ENCODE data around the gene TLR3. TPM values are rescaled to one million over a fixed set of nuclear protein-coding genes. Genes with fewer than 3 reads are reported as not detected.

The TLR3 gene
- total and polyA plus RNA-seq, 8 donors: 0.99 to 19.1 (median 7.6) TPM

DNA sequence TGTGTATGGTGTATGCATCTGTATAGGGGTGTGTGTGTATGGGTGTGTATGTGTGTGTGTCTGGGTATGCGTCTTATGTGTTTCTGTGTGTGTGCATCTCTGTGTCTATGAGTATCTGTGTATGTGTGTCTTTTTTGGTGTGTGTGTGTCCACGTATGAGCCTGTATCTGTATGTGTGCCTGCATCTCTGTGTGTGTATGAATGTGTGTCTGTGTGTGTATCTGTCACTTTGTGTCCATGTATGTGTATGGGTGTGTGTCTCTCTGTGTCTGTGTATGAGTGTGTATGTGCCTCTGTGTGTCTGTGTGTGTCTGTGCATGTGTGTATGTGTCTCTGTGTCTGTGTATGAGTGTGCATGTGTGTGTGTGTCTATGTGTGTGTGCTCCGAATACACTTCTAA, 59.9 kb downstream of the TLR3 start:
- Histone ChIP-seq H3K27ac (no peak overlapping the region), H3K4me1 (peaks cover 8 to 11% (median 9%) of the 10 kb centered on the region in 3 donors), H3K9me3 (no peaks in the 10 kb centered on the region), H3K4me3 (no peak overlapping the region), H3K27me3 (no peaks in the 10 kb centered on the region), H3K36me3 (no peaks in the 10 kb centered on the region)
- 92 to 97% methylated on average over 3 of the region's 3 CpGs for WGBS, 2 donors
- no peak for DNase-seq
- no peak for ATAC-seq
- TF ChIP-seq, protein P1, sequence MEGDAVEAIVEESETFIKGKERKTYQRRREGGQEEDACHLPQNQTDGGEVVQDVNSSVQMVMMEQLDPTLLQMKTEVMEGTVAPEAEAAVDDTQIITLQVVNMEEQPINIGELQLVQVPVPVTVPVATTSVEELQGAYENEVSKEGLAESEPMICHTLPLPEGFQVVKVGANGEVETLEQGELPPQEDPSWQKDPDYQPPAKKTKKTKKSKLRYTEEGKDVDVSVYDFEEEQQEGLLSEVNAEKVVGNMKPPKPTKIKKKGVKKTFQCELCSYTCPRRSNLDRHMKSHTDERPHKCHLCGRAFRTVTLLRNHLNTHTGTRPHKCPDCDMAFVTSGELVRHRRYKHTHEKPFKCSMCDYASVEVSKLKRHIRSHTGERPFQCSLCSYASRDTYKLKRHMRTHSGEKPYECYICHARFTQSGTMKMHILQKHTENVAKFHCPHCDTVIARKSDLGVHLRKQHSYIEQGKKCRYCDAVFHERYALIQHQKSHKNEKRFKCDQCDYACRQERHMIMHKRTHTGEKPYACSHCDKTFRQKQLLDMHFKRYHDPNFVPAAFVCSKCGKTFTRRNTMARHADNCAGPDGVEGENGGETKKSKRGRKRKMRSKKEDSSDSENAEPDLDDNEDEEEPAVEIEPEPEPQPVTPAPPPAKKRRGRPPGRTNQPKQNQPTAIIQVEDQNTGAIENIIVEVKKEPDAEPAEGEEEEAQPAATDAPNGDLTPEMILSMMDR (IDR thresholded peaks at IDR 0.05): no peak
- FAIRE-seq: no peak
- intact Hi-C loops (cut with DNase I): no loop called here

GRCh38 chr4:186131935-186132334, 63.0 kb downstream of the TLR3 start:
- intact Hi-C loops (cut with DNase I): no loop called here
- no peaks in the 10 kb centered on the region for H3K36me3 ChIP-seq
- H3K27ac ChIP-seq: no peak overlapping the region
- DNase-seq: no peak
- WGBS, 2 donors: 49 to 51% methylated on average over 2 of the region's 2 CpGs
- FAIRE-seq: no peak
- H3K4me3 ChIP-seq: no peak overlapping the region
- TF ChIP-seq, protein P1 (IDR thresholded peaks at IDR 0.05): no peak
- no peak for ATAC-seq
- H3K4me1 ChIP-seq: peaks cover 8 to 11% (median 9%) of the 10 kb centered on the region in 3 donors
- no peaks in the 10 kb centered on the region for H3K9me3 ChIP-seq
- no peaks in the 10 kb centered on the region for H3K27me3 ChIP-seq

DNA sequence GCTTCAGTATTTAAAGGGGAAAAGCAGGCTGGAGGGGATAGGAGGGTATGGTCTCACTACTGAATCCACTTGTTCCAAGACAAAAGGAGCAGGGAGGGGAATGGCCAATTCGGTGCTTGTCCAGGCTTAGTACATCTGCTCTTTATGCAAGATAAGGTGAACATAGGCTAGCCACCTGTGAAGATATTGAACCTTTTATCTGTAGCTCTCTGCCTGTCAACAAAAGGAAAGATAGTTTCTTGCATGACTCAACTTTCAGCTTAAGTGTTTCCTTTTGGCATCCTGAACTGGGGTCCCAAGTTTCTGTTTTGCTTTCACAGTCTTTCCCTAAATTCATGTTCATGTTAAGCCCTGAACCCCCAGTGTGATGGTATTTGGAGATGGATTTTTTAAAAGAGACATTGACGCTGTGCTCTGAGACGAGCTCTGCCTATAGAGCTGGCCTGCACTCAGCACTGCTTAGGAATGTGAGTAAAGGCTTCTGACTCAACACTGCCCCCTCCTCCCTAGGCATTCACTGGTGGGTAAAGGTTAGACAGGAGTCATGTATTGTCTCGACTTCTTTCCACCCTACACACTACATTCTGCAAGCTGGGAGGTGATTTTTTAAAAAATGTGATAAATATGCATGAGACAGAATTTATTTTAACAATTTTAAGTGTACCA, 63.8 kb downstream of the TLR3 start:
- no peak overlapping the region for H3K4me3 ChIP-seq
- H3K36me3 ChIP-seq: no peaks in the 10 kb centered on the region
- DNase-seq (no peak), FAIRE-seq (no peak), ATAC-seq (peak; percentile 38 to 77 (median 66))
- H3K27me3 ChIP-seq: no peaks in the 10 kb centered on the region
- intact Hi-C loops (cut with DNase I): no loop called here
- WGBS, 2 donors: 15 to 17% methylated on average over 4 of the region's 4 CpGs
- TF ChIP-seq, protein P1 (IDR thresholded peaks at IDR 0.05): no peak
- peaks cover 8 to 11% (median 9%) of the 10 kb centered on the region in 3 donors for H3K4me1 ChIP-seq
- H3K27ac ChIP-seq: peak overlapping the region in 1 of 4 donors; percentile 10
- no peaks in the 10 kb centered on the region for H3K9me3 ChIP-seq

DNA sequence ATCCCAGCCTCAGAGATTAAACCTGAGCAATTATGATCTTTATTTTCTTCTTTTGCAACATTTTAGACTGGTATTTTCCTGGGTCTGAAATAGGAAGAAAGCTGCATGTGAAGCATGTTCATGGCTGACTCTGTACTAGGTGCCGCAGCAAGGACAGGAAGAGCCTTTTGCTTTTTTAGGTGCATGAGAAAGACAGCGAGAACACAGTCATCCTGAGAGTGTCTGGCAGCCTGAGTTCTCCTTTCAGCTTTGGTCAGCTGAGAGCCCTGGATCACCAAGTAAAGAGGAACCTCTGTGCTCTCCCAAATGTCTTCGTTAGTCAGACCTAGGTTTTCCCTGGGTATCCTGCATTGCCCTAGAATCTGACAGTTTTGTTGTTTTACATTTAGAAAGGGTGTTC, 65.3 kb downstream of the TLR3 start:
- H3K9me3 ChIP-seq: no peaks in the 10 kb centered on the region
- H3K4me1 ChIP-seq: peaks cover 8 to 11% (median 9%) of the 10 kb centered on the region in 3 donors
- TF ChIP-seq, protein P1 (IDR thresholded peaks at IDR 0.05): no peak
- DNase-seq: no peak
- 86 to 100% methylated on average over 3 of the region's 3 CpGs for WGBS, 2 donors
- intact Hi-C loops (cut with DNase I): no loop called here
- H3K36me3 ChIP-seq: no peaks in the 10 kb centered on the region
- no peak for FAIRE-seq
- peak in 1 of 4 donors; percentile 23 for ATAC-seq
- H3K27ac ChIP-seq: no peak overlapping the region
- H3K27me3 ChIP-seq: no peaks in the 10 kb centered on the region
- H3K4me3 ChIP-seq: no peak overlapping the region

DNA sequence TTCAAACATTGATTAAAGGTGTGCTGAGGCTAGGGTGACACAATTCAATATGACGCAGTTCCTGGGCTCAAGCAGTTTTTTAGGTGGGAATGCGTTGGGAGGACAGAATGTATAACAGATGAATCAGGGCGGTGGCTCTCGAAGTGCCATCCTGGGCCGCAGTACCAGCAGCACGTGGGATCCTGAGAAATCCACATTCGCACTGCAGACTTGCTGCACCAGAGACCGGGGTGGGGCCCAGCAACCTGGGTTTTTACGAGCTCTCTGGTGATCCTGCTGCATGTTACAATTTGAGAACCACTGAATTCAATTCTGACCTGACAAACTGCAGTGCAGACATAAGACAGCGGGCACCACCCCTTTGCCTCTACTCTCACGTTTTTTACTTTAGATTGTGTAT, 65.9 kb downstream of the TLR3 start:
- FAIRE-seq: no peak
- no peak overlapping the region for H3K4me3 ChIP-seq
- H3K27me3 ChIP-seq: no peaks in the 10 kb centered on the region
- 92 to 95% methylated on average over 11 of the region's 11 CpGs for WGBS, 2 donors
- no peak overlapping the region for H3K27ac ChIP-seq
- no peak for ATAC-seq
- intact Hi-C loops (cut with DNase I): no loop called here
- TF ChIP-seq, protein P1 (IDR thresholded peaks at IDR 0.05): no peak
- DNase-seq: no peak
- no peaks in the 10 kb centered on the region for H3K9me3 ChIP-seq
- H3K36me3 ChIP-seq: no peaks in the 10 kb centered on the region
- H3K4me1 ChIP-seq: peaks cover 8 to 11% (median 9%) of the 10 kb centered on the region in 3 donors
